ENCODE data around the gene MYOCOS. TPM values are rescaled to one million over a fixed set of nuclear protein-coding genes. Genes with fewer than 3 reads are reported as not detected.

Gene MYOCOS
- total and polyA plus RNA-seq, 12 donors: 0.06 TPM; not detected in 11

GRCh38 chr1:171641076-171641864 lies 19.2 kb downstream of the MYOCOS start:
- WGBS, 4 donors: 60 to 71% (median 64%) methylated on average over 9 to 10 of the region's 10 CpGs
- no peak overlapping the region for H3K4me3 ChIP-seq
- no peak overlapping the region for H3K27ac ChIP-seq
- no peaks in the 10 kb centered on the region for H3K9me3 ChIP-seq (replicated peaks in 1 of 3)
- no peaks in the 10 kb centered on the region for H3K27me3 ChIP-seq
- DNase-seq: no peak
- intact Hi-C loops (cut with DNase I): loop anchor here (5.0 to 10.0 kb wide), 3 partner anchors 74 to 344 kb away; no protein-coding TSS in a partner anchor
- H3K4me1 ChIP-seq (replicated peaks in 1 of 2): peaks cover 12 to 13% of the 10 kb centered on the region in 2 donors
- no peaks in the 10 kb centered on the region for H3K36me3 ChIP-seq (replicated peaks in 1 of 2)
- TF ChIP-seq POLR2A (IDR thresholded peaks at IDR 0.05) (no peak), CTCF (IDR thresholded peaks at IDR 0.05) (no peak)

GRCh38 chr1:171642197-171642596 lies 20.2 kb downstream of the MYOCOS start:
- Histone ChIP-seq H3K9me3 (replicated peaks in 1 of 3) (no peaks in the 10 kb centered on the region), H3K27ac (no peak overlapping the region), H3K27me3 (no peaks in the 10 kb centered on the region), H3K4me1 (replicated peaks in 1 of 2) (peaks cover 12 to 13% of the 10 kb centered on the region in 2 donors), H3K4me3 (no peak overlapping the region), H3K36me3 (replicated peaks in 1 of 2) (no peaks in the 10 kb centered on the region)
- no peak for DNase-seq
- intact Hi-C loops (cut with DNase I): loop anchor here (5.0 to 10.0 kb wide), 3 partner anchors 73 to 343 kb away; no protein-coding TSS in a partner anchor
- 85 to 97% (median 91%) methylated on average over 4 of the region's 4 CpGs for WGBS, 4 donors
- no peak for TF ChIP-seq CTCF (IDR thresholded peaks at IDR 0.05)
- no peak for TF ChIP-seq POLR2A (IDR thresholded peaks at IDR 0.05)

- Histone ChIP-seq H3K4me1 (replicated peaks in 1 of 2) (peaks cover 12 to 13% of the 10 kb centered on the region in 2 donors), H3K4me3 (no peak overlapping the region), H3K27me3 (no peaks in the 10 kb centered on the region), H3K9me3 (replicated peaks in 1 of 3) (no peaks in the 10 kb centered on the region), H3K27ac (no peak overlapping the region), H3K36me3 (replicated peaks in 1 of 2) (no peaks in the 10 kb centered on the region)
- WGBS, 4 donors: 61 to 86% (median 80%) methylated on average over 4 to 8 of the region's 8 CpGs
- no peak for DNase-seq
- intact Hi-C loops (cut with DNase I): loop anchor here (5.0 to 10.0 kb wide), 3 partner anchors 72 to 342 kb away; no protein-coding TSS in a partner anchor
- TF ChIP-seq CTCF (IDR thresholded peaks at IDR 0.05) (no peak), POLR2A (IDR thresholded peaks at IDR 0.05) (no peak)
These were observed 21.1 kb downstream of the MYOCOS start for GRCh38 chr1:171643156-171643555.

- Histone ChIP-seq H3K36me3 (replicated peaks in 1 of 2) (no peaks in the 10 kb centered on the region), H3K9me3 (replicated peaks in 1 of 3) (no peaks in the 10 kb centered on the region), H3K4me1 (replicated peaks in 1 of 2) (peaks cover 12 to 13% of the 10 kb centered on the region in 2 donors), H3K27ac (peak overlapping the region in 4 of 5 donors; percentile 33 to 78 (median 57)), H3K27me3 (no peaks in the 10 kb centered on the region), H3K4me3 (no peak overlapping the region)
- intact Hi-C loops (cut with DNase I): loop anchor here (5.0 to 10.0 kb wide), 3 partner anchors 70 to 340 kb away; no protein-coding TSS in a partner anchor
- TF ChIP-seq CTCF (IDR thresholded peaks at IDR 0.05): peak; percentile 75 to 83 (median 80)
- TF ChIP-seq POLR2A (IDR thresholded peaks at IDR 0.05): no peak
- WGBS, 4 donors: 11 to 18% (median 15%) methylated on average over 10 to 15 of the region's 15 CpGs
- DNase-seq: peak; percentile 82 to 95 (median 84)
These were observed 22.9 kb downstream of the MYOCOS start for GRCh38 chr1:171644805-171645483.
